Stimulated activated CD8-positive, alpha-beta memory T cell treated with anti-CD3 and anti-CD28 coated beads, Interleukin-4, amount 100 ng/mL, for 4 hours (primary cell): Measurements from ENCODE around the gene PSMB10.
"Not testable (repeated sequence)": the region's sequence is repeated elsewhere in the genome, so short reads cannot be mapped to it uniquely, and the experiment has no call there.

Experiments used
- DNase-seq, 2 donors: peaks; one replicate each; pipeline ENCODE4 v3.0.0-alpha.2; 2020; ENCODE audit warnings: low read depth in 2 of 2, low spot score in 1 of 2

Gene PSMB10

GRCh38 chr16:67927131-67927941, 9.3 kb downstream of the PSMB10 start:
- no peak for DNase-seq

DNA sequence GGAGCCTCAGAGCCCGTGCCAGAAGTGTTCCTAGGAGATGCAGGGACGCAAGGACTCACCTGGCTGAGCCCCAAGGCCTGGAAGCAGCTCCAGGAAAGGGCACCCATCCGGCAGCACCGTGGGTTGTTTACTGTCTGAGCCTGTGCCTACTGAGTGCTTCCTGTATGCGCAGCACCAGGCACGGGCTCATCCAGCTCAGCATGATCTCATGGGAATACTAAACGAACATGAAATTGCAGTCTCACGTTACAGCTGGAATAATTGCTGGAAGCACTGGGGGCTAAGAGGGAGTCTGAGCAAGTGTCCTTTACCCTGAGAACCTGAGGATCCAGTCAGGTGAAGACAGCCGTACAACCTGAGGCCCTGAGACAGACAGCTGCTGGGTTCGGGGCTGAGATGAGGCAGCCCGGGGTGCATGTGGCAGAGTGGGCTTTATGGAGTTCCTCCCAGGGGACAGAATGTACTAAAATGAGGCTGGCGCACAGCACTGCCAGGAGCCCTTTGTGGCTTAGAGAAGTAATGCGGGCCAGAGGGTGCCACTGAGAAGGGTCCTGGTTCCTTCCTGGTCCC, 10.4 kb downstream of the PSMB10 start:
- DNase-seq = no peak

DNA sequence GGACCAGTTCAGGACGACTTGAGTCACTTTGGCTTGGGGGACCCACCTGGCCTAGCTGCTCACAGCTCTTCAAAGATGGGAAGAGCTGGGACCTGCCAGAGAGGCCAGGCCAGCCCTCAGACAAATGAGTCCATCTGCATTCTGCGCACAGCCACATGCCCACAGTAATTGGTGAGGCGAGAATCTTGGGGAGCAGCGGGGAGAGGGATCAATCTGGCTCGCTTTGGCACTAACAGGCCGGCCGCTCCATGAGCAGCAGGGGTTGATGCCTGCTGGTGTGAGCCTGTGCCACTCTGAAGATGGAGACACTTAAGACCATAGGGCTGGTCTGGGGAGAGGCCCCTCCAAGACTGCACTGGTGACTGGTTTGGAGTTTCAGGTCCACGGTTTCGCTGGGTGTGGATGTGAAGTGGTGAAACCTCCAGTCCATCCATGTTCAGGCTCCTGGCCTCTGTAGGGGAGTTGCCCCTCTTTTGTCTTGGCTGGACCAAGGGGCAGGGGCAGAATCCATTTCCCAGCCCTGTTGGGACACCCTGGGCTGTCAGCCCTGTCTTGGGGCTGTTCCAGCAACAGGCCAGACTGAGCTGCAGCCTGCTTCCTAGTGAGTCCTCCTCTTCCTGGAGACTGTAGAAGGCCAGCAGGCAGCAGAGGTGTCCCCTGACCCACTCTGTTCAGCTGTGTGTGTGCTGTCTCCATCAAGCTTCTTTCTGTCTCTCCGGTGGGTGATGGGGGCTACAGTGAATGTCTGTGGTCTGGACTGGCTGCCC, 12.3 kb downstream of the PSMB10 start:
- DNase-seq = no peak

DNA sequence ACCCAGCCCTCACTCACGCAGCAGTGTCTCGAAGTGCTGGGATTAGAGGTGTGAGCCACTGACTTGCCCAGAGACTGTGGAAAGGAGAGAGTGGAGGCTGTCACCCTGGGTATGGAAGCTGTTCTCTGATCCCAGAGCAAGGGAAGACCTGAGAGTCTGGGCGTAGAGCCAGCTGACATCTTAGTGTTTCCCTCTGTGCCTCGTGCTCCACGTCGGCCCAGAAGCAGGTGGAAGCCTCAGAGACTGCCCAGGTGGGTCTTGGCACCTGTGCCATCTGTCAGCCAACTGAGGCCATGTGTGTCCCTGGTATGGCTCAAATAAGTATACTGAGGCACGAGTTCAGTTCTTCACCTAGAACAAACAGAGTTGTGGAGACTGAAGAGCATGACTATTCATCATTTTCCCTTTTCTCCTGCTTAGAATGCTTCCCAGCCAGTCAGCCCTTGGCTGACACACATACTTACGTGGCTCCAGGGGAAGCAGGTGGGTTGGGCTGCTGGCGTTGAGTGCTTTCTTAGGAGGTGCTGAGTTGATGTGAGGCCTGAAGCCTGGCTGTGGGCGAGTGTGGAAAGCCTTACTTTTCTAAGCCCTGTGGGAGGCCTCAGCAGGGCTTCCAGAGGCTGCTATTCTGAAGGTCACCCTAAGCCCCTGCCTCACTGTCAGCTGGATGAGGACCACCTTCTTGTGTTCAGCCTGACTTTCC, 13.1 kb downstream of the PSMB10 start:
- no peak for DNase-seq

DNA sequence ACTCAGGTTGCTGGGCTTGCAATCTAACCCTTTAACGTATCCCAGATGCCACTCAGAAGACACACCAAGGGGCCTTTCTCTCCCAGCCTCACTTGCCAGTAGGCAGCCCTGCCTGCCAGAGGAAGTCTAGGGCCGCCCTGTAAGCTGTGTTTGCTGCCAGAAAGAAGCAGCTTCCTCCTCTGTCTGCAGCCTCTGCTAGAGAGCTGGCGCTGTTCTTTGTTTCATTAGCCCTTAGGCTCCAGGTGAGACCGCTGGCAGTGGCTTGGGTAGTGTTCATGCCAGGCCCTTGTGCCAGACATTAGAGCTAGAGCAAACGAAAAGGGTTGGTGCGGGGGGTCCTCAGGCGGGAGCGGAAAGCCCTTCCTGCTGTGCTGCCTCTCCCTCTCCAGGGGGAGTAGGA, 13.9 kb downstream of the PSMB10 start:
- no peak for DNase-seq

- no peak for DNase-seq
These were observed 14.4 kb downstream of the PSMB10 start for GRCh38 chr16:67922221-67922620.

DNA sequence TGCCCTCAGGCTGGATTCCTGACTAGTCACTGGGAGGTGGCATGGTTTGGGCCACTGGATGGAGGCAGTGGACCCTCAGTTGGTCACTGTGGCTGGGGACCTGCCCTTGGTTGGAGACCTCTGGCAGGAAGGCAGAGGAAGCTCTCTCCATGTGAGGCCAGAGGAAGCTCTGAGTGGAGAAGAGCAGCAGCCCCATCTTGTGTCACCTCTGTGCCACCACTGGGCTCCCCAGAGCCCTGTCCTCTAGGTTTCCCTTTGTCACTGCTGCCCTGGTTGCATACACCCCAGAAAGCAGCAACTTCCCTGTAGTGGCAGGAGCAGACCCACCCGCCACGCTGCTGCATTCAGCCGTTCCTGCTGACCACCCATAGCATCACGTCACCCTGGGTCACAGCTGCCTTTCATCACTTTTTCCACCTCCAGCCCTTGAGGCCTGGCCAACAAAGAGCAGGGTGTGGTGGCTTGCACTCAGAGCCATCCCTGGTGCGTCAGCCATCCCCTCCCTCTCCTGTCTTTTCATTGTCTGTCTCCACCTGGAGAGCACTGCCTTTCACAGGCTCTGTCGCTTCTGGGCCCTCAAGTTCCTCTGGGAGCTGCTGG, 16.9 kb downstream of the PSMB10 start:
- no peak for DNase-seq

GRCh38 chr16:67917852-67918236, 18.8 kb downstream of the PSMB10 start:
- DNase-seq = no peak

DNA sequence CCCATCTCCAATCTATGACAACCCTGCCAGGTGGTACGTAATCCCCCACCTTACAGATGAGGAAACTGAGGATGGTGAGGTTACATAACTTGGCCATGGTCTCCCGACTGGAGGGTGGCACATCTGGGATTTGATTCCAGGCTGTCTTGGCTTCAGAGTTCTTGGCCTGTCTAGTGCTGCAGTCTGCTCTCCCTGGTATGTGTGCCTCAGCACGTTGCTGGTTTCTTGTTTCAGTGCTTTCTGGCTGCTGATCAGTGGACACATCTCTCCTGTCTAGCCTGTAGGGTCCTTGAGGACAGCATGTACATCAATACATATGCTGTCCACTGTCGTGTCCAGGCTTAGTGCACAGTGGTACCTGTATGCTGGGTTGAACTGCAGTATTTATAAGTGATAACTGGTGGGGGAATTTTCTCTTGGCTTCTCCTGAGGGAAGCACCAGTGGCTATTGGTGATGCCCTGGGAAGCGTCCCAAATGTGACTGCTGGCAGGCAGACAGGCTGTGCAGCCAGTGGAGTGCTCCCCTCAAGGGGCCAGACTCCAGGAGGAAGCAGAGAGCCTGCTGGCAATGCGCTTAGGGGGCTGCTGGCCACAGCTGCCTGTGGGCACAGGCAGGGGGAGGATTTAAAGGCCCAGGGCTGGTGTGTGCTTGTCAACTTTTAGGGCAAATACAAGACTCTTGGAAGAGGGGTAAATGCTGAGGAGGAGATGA, 19.4 kb downstream of the PSMB10 start:
- no peak for DNase-seq

GRCh38 chr16:67915831-67916723, 20.6 kb downstream of the PSMB10 start:
- DNase-seq = no peak

GRCh38 chr16:67915496-67915769, 21.2 kb downstream of the PSMB10 start:
- DNase-seq = not testable (repeated sequence)

GRCh38 chr16:67914758-67915495, 21.7 kb downstream of the PSMB10 start:
- DNase-seq = no peak

- DNase-seq = no peak
These were observed 26.5 kb downstream of the PSMB10 start for GRCh38 chr16:67910158-67910557.

GRCh38 chr16:67909056-67909742, 27.5 kb downstream of the PSMB10 start:
- no peak for DNase-seq

DNA sequence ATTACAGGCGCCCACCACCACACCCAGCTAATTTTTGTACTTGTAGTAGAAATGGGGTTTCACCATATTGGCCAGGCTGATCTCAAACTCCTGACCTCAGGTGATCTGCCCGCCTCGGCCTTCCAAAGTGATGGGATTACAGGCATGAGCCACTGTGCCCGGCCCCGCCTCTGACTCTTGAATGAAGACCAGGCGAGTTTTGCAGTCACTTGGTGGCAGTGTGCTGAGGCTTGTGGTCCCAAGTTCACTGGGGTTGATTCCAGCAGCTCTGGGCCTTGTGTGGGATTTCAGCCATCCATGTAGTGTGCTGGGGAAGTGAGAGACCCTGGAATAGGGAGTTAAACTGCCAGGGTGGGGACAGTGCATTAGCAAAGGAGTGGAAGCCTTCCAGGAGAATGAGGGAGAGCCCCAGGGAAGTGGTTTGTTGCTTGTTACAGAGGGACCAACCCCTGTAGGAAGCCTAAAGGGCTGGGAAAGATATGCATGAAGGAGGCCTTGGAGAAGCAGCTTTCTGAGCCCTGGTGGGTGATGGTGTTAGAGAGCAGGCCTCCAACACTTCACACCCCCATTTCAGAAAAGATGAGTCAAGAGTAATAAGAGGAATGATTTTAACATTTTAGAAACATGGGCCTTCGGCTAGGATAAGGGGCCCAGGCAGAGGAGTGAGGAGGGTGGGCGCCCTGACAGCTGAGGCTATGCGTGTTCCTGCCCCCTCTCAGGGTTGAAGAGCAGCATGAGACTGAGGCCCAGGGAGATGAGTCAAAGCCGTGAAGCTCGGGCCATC, 29.1 kb downstream of the PSMB10 start:
- no peak for DNase-seq

- no peak for DNase-seq
These were observed 33.8 kb downstream of the PSMB10 start for GRCh38 chr16:67902831-67903230.

- no peak for DNase-seq
These were observed 34.9 kb downstream of the PSMB10 start for GRCh38 chr16:67901734-67902133.

DNA sequence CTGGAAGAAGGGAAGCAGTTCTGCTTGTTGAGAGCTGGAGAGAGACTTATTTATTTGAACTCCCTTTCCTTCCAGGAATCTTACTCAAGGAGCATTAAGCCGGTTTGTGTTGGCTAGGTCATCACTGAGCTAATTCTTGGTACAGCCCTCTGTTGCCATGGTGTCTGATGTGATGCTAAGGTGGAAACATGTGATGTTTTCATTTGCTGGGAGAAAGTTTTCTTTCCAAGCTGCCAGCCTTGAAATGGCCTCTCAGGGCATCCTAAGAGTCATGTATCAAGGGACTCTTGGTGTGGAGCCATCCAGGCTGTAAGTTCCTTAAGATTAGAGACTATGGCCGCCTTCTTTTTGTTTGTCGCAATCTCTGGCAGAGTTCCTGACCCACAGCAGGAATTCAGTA, 39.4 kb downstream of the PSMB10 start:
- no peak for DNase-seq
